HG02840 (cell line): ENCODE data around the gene RBM10.

ENCODE experiments used
- ATAC-seq: cut with Tn5 transposase; IDR thresholded peaks from one replicate; pipeline ENCODE4 v1.9.1; 2021; ENCODE audit warnings: mild to moderate bottlenecking, moderate library complexity, moderate number of reproducible peaks; ENCODE audit not compliant: unreplicated experiment, low FRiP score

The RBM10 gene

GRCh38 chrX:47146936-47147859 is 2.2 kb downstream of the RBM10 start:
- ATAC-seq = no peak

- ATAC-seq = no peak
These were observed 3.9 kb downstream of the RBM10 start for GRCh38 chrX:47148946-47149345.

- no peak for ATAC-seq
These were observed 6.4 kb downstream of the RBM10 start for GRCh38 chrX:47151435-47151834.

GRCh38 chrX:47156611-47157520 is 11.8 kb downstream of the RBM10 start:
- ATAC-seq = no peak

- ATAC-seq = no peak
These were observed 13.1 kb downstream of the RBM10 start for GRCh38 chrX:47158131-47158530.

- no peak for ATAC-seq
These were observed 13.8 kb downstream of the RBM10 start for GRCh38 chrX:47158781-47159180.

- no peak for ATAC-seq
These were observed 15.8 kb downstream of the RBM10 start for GRCh38 chrX:47160781-47161180.

GRCh38 chrX:47162927-47163583 is 18.0 kb downstream of the RBM10 start:
- no peak for ATAC-seq

- ATAC-seq = no peak
These were observed 19.4 kb downstream of the RBM10 start for GRCh38 chrX:47164420-47164819.

GRCh38 chrX:47166126-47166525 is 21.1 kb downstream of the RBM10 start:
- ATAC-seq = no peak

GRCh38 chrX:47168495-47169073 is 23.6 kb downstream of the RBM10 start:
- no peak for ATAC-seq

- no peak for ATAC-seq
These were observed 24.3 kb downstream of the RBM10 start for GRCh38 chrX:47169273-47169672.

- no peak for ATAC-seq
These were observed 24.9 kb downstream of the RBM10 start for GRCh38 chrX:47169726-47170515.

- ATAC-seq = no peak
These were observed 26.1 kb downstream of the RBM10 start for GRCh38 chrX:47170861-47171692.

GRCh38 chrX:47171996-47172395 is 27.0 kb downstream of the RBM10 start:
- ATAC-seq = no peak

GRCh38 chrX:47172549-47172948 is 27.5 kb downstream of the RBM10 start:
- no peak for ATAC-seq

GRCh38 chrX:47172971-47173792 is 28.2 kb downstream of the RBM10 start:
- ATAC-seq = no peak

- no peak for ATAC-seq
These were observed 29.4 kb downstream of the RBM10 start for GRCh38 chrX:47174376-47174775.
